Measurements from ENCODE around the gene STIP1. TPM values are rescaled to one million over a fixed set of nuclear protein-coding genes. Genes with fewer than 3 reads are reported as not detected.

The STIP1 gene
- total and polyA plus RNA-seq, 10 donors = 30.1 to 111 (median 68.7) TPM

DNA sequence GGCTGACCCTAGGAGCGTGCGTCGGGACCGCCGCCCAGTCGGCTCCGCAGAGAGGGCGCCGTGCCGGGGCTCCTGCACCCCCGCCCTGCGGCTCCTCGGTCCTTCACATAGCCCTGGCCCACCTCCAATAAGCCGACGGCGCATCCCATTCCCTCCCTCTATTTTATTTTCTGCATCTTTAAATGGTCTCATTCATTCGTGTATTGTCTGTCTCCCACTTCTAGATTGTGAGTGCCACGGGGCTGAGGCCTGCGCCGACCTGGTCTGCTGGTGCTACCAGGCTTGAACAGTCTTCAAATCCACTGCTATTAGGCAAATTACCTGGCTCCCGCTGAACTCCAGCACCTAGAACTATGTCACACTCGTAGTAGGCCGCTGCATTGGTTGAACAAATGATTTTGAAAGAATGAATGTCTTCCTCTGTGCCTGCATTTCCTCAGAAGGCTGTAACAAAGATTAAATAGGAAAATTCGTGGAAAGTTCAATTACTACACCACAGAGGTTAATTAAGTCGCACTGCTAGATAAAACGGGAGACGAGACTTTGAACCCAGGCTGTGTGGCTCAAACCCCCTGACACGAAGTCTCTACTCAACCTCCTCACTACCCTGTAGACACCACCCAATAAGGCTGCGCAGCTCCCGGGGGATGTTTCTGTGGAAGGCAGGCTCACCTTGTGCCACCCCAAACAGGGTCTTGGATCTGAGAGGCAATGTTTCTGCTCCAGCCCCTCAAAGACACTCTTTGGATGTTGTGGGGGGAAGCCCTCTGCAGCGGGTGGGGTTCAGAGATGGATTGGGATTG is 62.0 kb downstream of the STIP1 start:
- peaks cover 0 to 21% (median 9%) of the 10 kb centered on the region in 6 donors for H3K36me3 ChIP-seq
- DNase-seq = no peak
- H3K27me3 ChIP-seq (replicated peaks in 1 of 7) = no peaks in the 10 kb centered on the region
- intact Hi-C loops (cut with DNase I; ENCODE audit: low total_unique reads) = no loop called here
- H3K9me3 ChIP-seq = no peaks in the 10 kb centered on the region
- H3K4me3 ChIP-seq = peak overlapping the region; percentile 39 to 90 (median 77)
- peak overlapping the region in 7 of 8 donors; percentile 72 to 100 (median 86) for H3K27ac ChIP-seq
- peaks cover 17 to 83% (median 62%) of the 10 kb centered on the region in 6 donors for H3K4me1 ChIP-seq
- TF ChIP-seq POLR2AphosphoS5 (IDR thresholded peaks at IDR 0.05) (no peak), POLR2A (IDR thresholded peaks at IDR 0.05) (no peak)
- TF ChIP-seq, protein P1, sequence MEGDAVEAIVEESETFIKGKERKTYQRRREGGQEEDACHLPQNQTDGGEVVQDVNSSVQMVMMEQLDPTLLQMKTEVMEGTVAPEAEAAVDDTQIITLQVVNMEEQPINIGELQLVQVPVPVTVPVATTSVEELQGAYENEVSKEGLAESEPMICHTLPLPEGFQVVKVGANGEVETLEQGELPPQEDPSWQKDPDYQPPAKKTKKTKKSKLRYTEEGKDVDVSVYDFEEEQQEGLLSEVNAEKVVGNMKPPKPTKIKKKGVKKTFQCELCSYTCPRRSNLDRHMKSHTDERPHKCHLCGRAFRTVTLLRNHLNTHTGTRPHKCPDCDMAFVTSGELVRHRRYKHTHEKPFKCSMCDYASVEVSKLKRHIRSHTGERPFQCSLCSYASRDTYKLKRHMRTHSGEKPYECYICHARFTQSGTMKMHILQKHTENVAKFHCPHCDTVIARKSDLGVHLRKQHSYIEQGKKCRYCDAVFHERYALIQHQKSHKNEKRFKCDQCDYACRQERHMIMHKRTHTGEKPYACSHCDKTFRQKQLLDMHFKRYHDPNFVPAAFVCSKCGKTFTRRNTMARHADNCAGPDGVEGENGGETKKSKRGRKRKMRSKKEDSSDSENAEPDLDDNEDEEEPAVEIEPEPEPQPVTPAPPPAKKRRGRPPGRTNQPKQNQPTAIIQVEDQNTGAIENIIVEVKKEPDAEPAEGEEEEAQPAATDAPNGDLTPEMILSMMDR (IDR thresholded peaks at IDR 0.05 in 8 of 11, conservative IDR thresholded peaks at IDR 0.05 in 3 of 11) = no peak
- 53 to 66% (median 56%) methylated on average over 31 of the region's 31 CpGs for WGBS, 5 donors

DNA sequence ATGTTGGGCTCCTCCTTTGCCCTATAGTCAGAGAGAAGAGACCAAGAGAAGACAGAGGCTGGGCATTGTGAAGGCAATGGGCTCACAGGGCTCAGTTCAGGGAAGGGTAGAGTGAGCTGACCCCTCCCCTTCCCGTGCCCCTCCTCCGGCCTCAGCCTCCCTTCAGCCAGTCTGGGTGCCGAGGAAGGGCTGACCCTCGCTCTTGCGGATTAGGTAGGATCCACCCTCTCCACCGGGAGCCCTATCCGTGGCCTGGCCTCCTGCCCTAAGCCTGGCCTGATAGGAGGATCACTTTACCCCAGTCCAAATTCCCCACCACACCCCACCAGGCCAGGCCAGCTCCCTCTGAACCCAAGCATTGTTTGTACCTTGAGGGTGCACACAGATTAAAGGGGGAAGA is 62.6 kb downstream of the STIP1 start:
- intact Hi-C loops (cut with DNase I; ENCODE audit: low total_unique reads) = no loop called here
- WGBS, 5 donors = 60 to 88% (median 80%) methylated on average over 1 to 7 of the region's 7 CpGs
- peaks cover 20 to 83% (median 63%) of the 10 kb centered on the region in 6 donors for H3K4me1 ChIP-seq

DNA sequence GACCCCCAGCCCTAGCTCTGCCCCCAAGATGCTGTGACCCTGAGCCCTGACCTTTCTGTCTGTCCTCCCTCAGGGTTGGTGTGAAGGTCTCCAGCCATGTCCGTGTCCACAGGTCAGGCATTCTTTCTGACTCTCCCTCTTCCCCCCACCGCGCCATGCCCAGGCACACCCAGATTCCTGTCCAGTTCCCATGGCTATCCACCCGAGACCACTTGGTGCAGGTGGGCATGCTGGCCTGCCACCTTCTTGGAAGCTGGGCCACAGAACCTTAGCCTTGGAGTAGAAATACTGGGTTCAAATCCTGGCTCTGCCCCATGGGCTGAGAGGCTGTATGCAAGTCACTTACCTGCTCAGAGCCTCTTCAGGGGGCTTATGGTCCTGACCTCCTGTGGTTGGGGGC is 63.1 kb downstream of the STIP1 start:
- Histone ChIP-seq H3K9me3 (no peaks in the 10 kb centered on the region), H3K27me3 (replicated peaks in 1 of 7) (no peaks in the 10 kb centered on the region), H3K4me3 (no peak overlapping the region), H3K4me1 (peaks cover 20 to 83% (median 63%) of the 10 kb centered on the region in 6 donors), H3K36me3 (peaks cover 0 to 10% (median 1%) of the 10 kb centered on the region in 6 donors), H3K27ac (no peak overlapping the region)
- intact Hi-C loops (cut with DNase I; ENCODE audit: low total_unique reads) = no loop called here
- TF ChIP-seq, protein P1 (IDR thresholded peaks at IDR 0.05 in 8 of 11, conservative IDR thresholded peaks at IDR 0.05 in 3 of 11) = no peak
- TF ChIP-seq POLR2A (IDR thresholded peaks at IDR 0.05) (no peak), POLR2AphosphoS5 (IDR thresholded peaks at IDR 0.05) (no peak)
- DNase-seq = no peak
- WGBS, 5 donors = 83 to 95% (median 93%) methylated on average over 1 to 4 of the region's 4 CpGs

More for the DNA sequence above, 62.6 kb downstream of the STIP1 start:
- H3K36me3 ChIP-seq = peaks cover 0 to 15% (median 5%) of the 10 kb centered on the region in 6 donors
- TF ChIP-seq POLR2AphosphoS5 (IDR thresholded peaks at IDR 0.05) = no peak
- no peak for TF ChIP-seq POLR2A (IDR thresholded peaks at IDR 0.05)
- TF ChIP-seq, protein P1 (IDR thresholded peaks at IDR 0.05 in 8 of 11, conservative IDR thresholded peaks at IDR 0.05 in 3 of 11) = no peak
- H3K4me3 ChIP-seq = no peak overlapping the region
- no peak for DNase-seq
- H3K27me3 ChIP-seq (replicated peaks in 1 of 7) = no peaks in the 10 kb centered on the region
- H3K27ac ChIP-seq = no peak overlapping the region
- H3K9me3 ChIP-seq = no peaks in the 10 kb centered on the region
